HL-60 (cell line): Measurements from ENCODE around the gene SF3A2.

Source experiments
- DNase-seq, 2 experiments: peaks; one replicate each; pipeline ENCODE4 v3.0.0-alpha.2; 2010 to 2020; ENCODE audit warnings: low read depth in 1 of 2, low spot score in 1 of 2
- H3K27ac ChIP-seq: fragments of 250-450 bp; sonication (Bioruptor Pico); replicated peaks from 2 replicates; pipeline ENCODE4 v1.5.1; 2020; ENCODE audit warnings: mild to moderate bottlenecking, moderate library complexity
- H3K27me3 ChIP-seq: fragments of 250-450 bp; sonication (Bioruptor Pico); 2 replicates; pipeline ENCODE4 v1.5.1; 2021; ENCODE audit warnings: mild to moderate bottlenecking, moderate library complexity; ENCODE audit not compliant: insufficient read depth, poor library complexity, severe bottlenecking
- H3K4me3 ChIP-seq: replicated peaks from 2 replicates; pipeline ENCODE4 v1.5.1; 2011; ENCODE audit warnings: mild to moderate bottlenecking, control low read depth, low read length; ENCODE audit not compliant: insufficient read depth
- GABPA ChIP-seq: IDR thresholded peaks from 2 replicates; pipeline ENCODE4 v1.6.1; 2012; ENCODE audit warnings: low read depth
- POLR2AphosphoS5 ChIP-seq: IDR thresholded peaks from 2 replicates; pipeline ENCODE4 v1.6.1; 2012; ENCODE audit warnings: low read depth
- SPI1 ChIP-seq: IDR thresholded peaks from 2 replicates; pipeline ENCODE4 v1.6.1; 2012; ENCODE audit warnings: low read depth, mild to moderate bottlenecking, borderline replicate concordance
- TF ChIP-seq, protein P1 (sequence below): IDR thresholded peaks from one replicate; pipeline ENCODE4 v1.5.1; 2011; ENCODE audit warnings: low read length, control low read depth, inconsistent platforms; ENCODE audit not compliant: insufficient read depth
- TF ChIP-seq, protein P2 (sequence below): IDR thresholded peaks from 2 replicates; pipeline ENCODE4 v1.6.1; 2012; ENCODE audit warnings: low read depth; ENCODE audit not compliant: insufficient replicate concordance

SF3A2 gene

DNA sequence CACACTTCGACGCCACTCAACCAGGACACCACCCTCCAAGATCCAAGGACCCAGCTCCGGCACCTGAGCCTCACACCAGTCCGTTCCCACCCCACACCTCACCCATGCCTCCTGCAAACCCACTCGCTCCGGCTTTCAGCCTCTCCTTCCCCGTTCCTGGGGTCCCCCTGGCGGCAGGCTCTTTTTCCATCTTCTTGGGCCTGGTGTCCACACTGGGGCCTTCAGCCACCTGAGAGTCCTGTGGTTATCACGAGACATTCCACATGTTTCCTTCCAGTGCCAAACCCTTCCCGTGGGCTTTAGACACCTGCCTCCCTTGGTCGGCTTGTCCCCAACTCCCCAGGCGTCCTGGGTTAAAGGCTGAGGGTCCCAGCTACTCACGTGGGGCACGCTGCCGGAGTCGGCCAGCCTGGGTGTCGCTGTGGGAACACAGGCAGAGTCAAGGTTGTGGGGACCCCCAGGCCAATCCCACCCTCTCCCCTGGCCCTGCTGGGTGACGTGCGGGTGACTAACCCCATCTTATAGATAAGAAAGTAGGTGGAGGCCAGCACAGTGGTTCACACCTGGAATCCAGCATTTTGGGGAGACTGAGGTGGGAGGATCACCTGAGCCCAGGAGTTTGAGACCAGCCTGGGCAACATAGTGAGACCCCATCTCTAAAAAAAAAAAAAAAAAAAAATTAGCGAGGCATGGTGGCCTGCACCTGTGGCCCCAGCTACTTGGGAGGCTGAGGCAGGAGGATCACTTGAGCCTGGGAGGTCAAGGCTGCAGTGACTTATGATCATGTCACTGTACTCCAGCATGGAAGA is 17.6 kb downstream of the SF3A2 start:
- peaks cover 27% of the 10 kb centered on the region for H3K27me3 ChIP-seq
- H3K4me3 ChIP-seq, result no peak overlapping the region
- TF ChIP-seq, protein P1, sequence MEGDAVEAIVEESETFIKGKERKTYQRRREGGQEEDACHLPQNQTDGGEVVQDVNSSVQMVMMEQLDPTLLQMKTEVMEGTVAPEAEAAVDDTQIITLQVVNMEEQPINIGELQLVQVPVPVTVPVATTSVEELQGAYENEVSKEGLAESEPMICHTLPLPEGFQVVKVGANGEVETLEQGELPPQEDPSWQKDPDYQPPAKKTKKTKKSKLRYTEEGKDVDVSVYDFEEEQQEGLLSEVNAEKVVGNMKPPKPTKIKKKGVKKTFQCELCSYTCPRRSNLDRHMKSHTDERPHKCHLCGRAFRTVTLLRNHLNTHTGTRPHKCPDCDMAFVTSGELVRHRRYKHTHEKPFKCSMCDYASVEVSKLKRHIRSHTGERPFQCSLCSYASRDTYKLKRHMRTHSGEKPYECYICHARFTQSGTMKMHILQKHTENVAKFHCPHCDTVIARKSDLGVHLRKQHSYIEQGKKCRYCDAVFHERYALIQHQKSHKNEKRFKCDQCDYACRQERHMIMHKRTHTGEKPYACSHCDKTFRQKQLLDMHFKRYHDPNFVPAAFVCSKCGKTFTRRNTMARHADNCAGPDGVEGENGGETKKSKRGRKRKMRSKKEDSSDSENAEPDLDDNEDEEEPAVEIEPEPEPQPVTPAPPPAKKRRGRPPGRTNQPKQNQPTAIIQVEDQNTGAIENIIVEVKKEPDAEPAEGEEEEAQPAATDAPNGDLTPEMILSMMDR, result no peak
- no peak for TF ChIP-seq SPI1
- TF ChIP-seq GABPA, result no peak
- TF ChIP-seq, protein P2, sequence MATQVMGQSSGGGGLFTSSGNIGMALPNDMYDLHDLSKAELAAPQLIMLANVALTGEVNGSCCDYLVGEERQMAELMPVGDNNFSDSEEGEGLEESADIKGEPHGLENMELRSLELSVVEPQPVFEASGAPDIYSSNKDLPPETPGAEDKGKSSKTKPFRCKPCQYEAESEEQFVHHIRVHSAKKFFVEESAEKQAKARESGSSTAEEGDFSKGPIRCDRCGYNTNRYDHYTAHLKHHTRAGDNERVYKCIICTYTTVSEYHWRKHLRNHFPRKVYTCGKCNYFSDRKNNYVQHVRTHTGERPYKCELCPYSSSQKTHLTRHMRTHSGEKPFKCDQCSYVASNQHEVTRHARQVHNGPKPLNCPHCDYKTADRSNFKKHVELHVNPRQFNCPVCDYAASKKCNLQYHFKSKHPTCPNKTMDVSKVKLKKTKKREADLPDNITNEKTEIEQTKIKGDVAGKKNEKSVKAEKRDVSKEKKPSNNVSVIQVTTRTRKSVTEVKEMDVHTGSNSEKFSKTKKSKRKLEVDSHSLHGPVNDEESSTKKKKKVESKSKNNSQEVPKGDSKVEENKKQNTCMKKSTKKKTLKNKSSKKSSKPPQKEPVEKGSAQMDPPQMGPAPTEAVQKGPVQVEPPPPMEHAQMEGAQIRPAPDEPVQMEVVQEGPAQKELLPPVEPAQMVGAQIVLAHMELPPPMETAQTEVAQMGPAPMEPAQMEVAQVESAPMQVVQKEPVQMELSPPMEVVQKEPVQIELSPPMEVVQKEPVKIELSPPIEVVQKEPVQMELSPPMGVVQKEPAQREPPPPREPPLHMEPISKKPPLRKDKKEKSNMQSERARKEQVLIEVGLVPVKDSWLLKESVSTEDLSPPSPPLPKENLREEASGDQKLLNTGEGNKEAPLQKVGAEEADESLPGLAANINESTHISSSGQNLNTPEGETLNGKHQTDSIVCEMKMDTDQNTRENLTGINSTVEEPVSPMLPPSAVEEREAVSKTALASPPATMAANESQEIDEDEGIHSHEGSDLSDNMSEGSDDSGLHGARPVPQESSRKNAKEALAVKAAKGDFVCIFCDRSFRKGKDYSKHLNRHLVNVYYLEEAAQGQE, result no peak
- TF ChIP-seq POLR2AphosphoS5, result no peak
- no peak overlapping the region for H3K27ac ChIP-seq
- no peak for DNase-seq

DNA sequence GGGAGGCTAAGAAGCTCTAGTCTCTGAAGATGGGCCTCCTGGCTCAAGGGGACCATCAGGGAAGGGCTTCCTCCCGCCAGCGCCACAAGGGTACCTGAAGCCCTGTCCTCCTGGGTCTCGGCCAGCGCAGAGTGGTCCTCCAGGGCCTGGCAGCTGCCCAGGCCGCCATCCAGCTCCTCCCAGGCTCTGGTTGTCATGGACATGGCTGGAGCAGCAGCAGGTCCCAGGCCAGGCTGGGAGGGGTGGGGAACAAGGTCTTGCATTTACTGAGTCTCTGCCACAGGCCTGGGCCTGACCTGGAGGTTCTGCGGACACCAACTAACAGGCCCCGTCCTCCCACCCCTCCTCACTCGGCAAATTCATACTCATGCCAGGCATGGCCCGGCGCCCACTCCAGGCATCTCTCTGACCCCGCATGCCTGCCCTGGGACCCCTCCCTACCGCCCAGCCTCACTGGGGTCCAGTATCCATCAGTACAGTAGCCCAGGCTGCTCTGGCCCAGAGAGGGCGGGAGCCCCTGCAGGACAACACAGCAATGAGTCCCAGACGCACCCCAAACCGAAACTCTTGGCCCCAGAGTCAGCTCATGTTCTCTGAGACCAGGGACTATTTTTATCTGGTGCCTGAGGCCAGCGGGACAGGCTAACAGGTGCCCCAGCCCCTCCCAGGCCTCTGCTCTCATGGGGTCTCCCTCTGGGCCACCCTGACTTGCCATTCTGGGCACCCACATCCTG is 18.7 kb downstream of the SF3A2 start:
- TF ChIP-seq SPI1 (no peak), POLR2AphosphoS5 (no peak), GABPA (no peak)
- TF ChIP-seq, protein P1, result no peak
- TF ChIP-seq, protein P2, result no peak
- H3K4me3 ChIP-seq, result no peak overlapping the region
- peaks cover 20% of the 10 kb centered on the region for H3K27me3 ChIP-seq
- H3K27ac ChIP-seq, result no peak overlapping the region
- no peak for DNase-seq

DNA sequence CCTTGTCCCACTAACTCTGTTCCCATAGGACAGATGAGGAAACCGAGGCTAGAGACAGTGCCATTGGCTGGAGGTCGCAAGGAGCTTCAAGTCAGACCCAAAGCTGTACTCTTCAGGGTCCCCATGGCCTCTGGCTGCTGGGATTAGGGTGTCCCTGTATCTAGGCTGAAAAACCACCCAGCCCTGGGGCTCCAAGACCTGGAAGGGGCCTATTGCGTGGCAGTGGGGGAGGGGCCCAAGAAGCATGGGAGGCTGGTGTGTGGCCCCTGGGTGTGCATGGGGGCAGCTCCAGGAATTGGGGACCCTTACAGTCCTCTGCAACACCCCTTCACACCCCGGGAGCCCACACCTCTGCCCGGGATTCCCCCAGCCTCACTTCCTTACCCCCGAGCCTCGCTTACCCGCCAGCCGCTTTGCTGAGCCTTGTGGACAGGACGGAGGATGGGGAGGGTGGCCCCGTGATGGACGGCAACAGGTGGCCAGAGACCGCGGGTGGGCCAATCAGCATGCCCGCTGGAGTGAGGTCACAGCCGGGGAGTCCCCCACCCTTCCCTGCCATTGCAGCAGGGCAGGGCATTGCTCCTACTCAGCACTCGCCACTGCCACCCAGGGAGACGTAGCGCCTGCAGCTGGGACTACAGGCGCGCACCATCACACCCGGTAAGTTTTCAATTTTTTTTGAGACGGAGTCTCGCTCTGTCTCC is 19.5 kb downstream of the SF3A2 start, which contains the start of gene JSRP1:
Gene JSRP1, minus strand, starts transcription at position 436 of the 704 bp plus-strand sequence. CDS start 1,103 bp downstream, outside the sequence.
- H3K27ac ChIP-seq, result no peak within 1 kb of the TSS

DNA sequence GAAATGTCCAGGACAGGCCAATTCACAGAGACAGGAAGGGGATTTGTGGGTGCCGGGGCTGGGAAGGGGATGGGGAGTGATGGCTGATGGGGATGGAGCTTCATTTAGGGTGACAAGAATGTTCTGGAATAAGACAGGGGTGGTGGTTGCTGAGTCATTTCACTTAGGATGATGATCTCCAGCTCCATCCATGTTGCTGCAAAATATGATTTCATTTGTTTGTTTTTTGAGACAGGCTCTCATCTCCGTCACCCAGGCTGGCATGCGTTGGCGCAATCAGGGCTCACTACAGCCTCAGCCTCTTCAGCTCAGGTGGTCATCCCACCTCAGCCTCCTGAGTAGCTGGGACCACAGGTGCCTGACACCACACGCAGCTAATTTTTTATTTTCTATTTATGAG is 22.7 kb downstream of the SF3A2 start:
- H3K27me3 ChIP-seq, result no peaks in the 10 kb centered on the region
- TF ChIP-seq, protein P1, result no peak
- TF ChIP-seq POLR2AphosphoS5, result no peak
- TF ChIP-seq GABPA, result no peak
- TF ChIP-seq, protein P2, result no peak
- TF ChIP-seq SPI1, result no peak

More for the DNA sequence above, 19.5 kb downstream of the SF3A2 start, which contains the start of gene JSRP1:
- H3K27me3 ChIP-seq, result peaks cover 15% of the 10 kb centered on the region
- H3K4me3 ChIP-seq, result no peak within 1 kb of the TSS
- no peak for DNase-seq
- no peak for TF ChIP-seq GABPA

More for the DNA sequence above, 22.7 kb downstream of the SF3A2 start:
- no peak overlapping the region for H3K4me3 ChIP-seq
- H3K27ac ChIP-seq, result no peak overlapping the region
- no peak for DNase-seq
